HepG2 (cell line): ENCODE results near the gene RASA2. TPM values are rescaled to one million over a fixed set of nuclear protein-coding genes. Genes with fewer than 3 reads are reported as not detected.

Source experiments
- AFF4 ChIP-seq: sonication (generic); formaldehyde crosslinking; IDR thresholded peaks from 2 replicates; pipeline ENCODE4 v1.4.0; 2020; ENCODE audit warnings: missing genetic modification reagents
- CBX1 ChIP-seq: IDR thresholded peaks from one replicate; pipeline ENCODE4 v1.6.1; 2016; ENCODE audit warnings: antibody characterized with exemption, low read depth
- HNRNPH1 ChIP-seq: fragments of 200-400 bp; formaldehyde crosslinking; optimal IDR thresholded peaks from 2 replicates; pipeline ENCODE3; 2017; ENCODE audit warnings: mild to moderate bottlenecking, low read depth, low read length
- HOXA7 ChIP-seq: sonication (generic); formaldehyde crosslinking; IDR thresholded peaks from 2 replicates; pipeline ENCODE4 v1.8.1; 2022; ENCODE audit warnings: mild to moderate bottlenecking, missing genetic modification reagents, moderate library complexity
- LBX2 ChIP-seq: sonication (generic); formaldehyde crosslinking; IDR thresholded peaks from 2 replicates; pipeline ENCODE4 v1.5.0; 2020; ENCODE audit warnings: missing genetic modification reagents, mild to moderate bottlenecking, borderline replicate concordance
- LCORL ChIP-seq, 2 experiments: fragments of 450-650 bp in 1 of 2; sonication (generic) in 1 of 2; formaldehyde crosslinking in 1 of 2; IDR thresholded peaks; 2 replicates each; pipeline versions ENCODE4 v1.5.0 to v1.6.1; 2017 to 2020; ENCODE audit warnings: antibody characterized with exemption in 1 of 2, missing genetic modification reagents in 1 of 2
- MNT ChIP-seq: fragments of 450-650 bp; IDR thresholded peaks from 2 replicates; pipeline ENCODE4 v1.6.1; 2016
- MTF2 ChIP-seq: sonication (generic); formaldehyde crosslinking; IDR thresholded peaks from 2 replicates; pipeline ENCODE4 v1.5.0; 2020; ENCODE audit warnings: missing genetic modification reagents, borderline replicate concordance
- MYC ChIP-seq: sonication (generic); formaldehyde crosslinking; IDR thresholded peaks from 2 replicates; pipeline ENCODE4 v1.9.0; 2021; ENCODE audit warnings: missing genetic modification reagents, borderline replicate concordance
- NFRKB ChIP-seq: fragments of 450-650 bp; IDR thresholded peaks from 2 replicates; pipeline ENCODE4 v1.6.1; 2017
- NRL ChIP-seq: sonication (generic); formaldehyde crosslinking; IDR thresholded peaks from 2 replicates; pipeline ENCODE4 v1.5.0; 2020; ENCODE audit warnings: missing genetic modification reagents, mild to moderate bottlenecking, moderate library complexity, borderline replicate concordance
- STAT5B ChIP-seq: sonication (generic); formaldehyde crosslinking; IDR thresholded peaks from 2 replicates; pipeline ENCODE4 v1.4.0; 2020; ENCODE audit warnings: missing genetic modification reagents
- TAF1 ChIP-seq: sonication (generic); formaldehyde crosslinking; IDR thresholded peaks from 2 replicates; pipeline ENCODE4 v1.4.0; 2020; ENCODE audit warnings: missing genetic modification reagents
- YEATS4 ChIP-seq: sonication (generic); formaldehyde crosslinking; IDR thresholded peaks from 2 replicates; pipeline ENCODE4 v1.4.0; 2020; ENCODE audit warnings: missing genetic modification reagents, borderline replicate concordance
- ZBTB2 ChIP-seq: sonication (generic); formaldehyde crosslinking; IDR thresholded peaks from 2 replicates; pipeline ENCODE4 v1.8.0; 2022; ENCODE audit warnings: low read depth, missing genetic modification reagents
- ZFX ChIP-seq: sonication (generic); formaldehyde crosslinking; IDR thresholded peaks from 2 replicates; pipeline ENCODE4 v1.4.0; 2020; ENCODE audit warnings: mild to moderate bottlenecking, low read depth, missing genetic modification reagents, moderate library complexity
- ZKSCAN1 ChIP-seq: fragments of 150-350 bp; IDR thresholded peaks from 2 replicates; pipeline ENCODE4 v1.6.1; 2014; ENCODE audit warnings: low read length
- ZNF225 ChIP-seq: sonication (generic); formaldehyde crosslinking; IDR thresholded peaks from 2 replicates; pipeline ENCODE4 v1.4.0; 2020; ENCODE audit warnings: mild to moderate bottlenecking, missing genetic modification reagents
- ZNF691 ChIP-seq: sonication (generic); formaldehyde crosslinking; IDR thresholded peaks from 2 replicates; pipeline ENCODE4 v1.4.0; 2020; ENCODE audit warnings: missing genetic modification reagents, low read depth, mild to moderate bottlenecking, borderline replicate concordance
- ZNF766 ChIP-seq: sonication (generic); formaldehyde crosslinking; IDR thresholded peaks from 2 replicates; pipeline ENCODE4 v1.5.0; 2020; ENCODE audit warnings: missing genetic modification reagents, borderline replicate concordance
- polyA plus RNA-seq, 8 experiments: library from polyadenylated mRNA; depleted of rRNA in 3 of 8; stranded (reverse) in 7 of 8; unstranded in 1 of 8; fragments of >200 nt; fragmentation: Illumina TruSeq in 4 of 8; extraction: Trizol in 4 of 8; gene quantifications; 2 replicates each; pipeline versions ENCODE4 v1.2.1 to v1.2.3, GENCODE V29; 2011 to 2016; ENCODE audit warnings: low read depth in 4 of 8, missing spikeins in 1 of 8, mixed read lengths in 1 of 8; ENCODE audit not compliant: insufficient read depth in 1 of 8
- total RNA-seq, 5 experiments: library from RNA; depleted of rRNA; stranded (reverse); fragments of >200 nt; fragmentation: Illumina TruSeq; extraction: Trizol; gene quantifications; 2 replicates each; pipeline ENCODE4 v1.2.3, GENCODE V29; 2016; ENCODE audit warnings: low read depth in 1 of 5

RASA2 gene
- total and polyA plus RNA-seq, 2 of the 13 experiments (the other 11 are each of a cell fraction or from before 2014, with no cell fraction given): 5.4 to 8.5 TPM

- TF ChIP-seq AFF4 (CRISPR knock-in tag): no peak
- 0 out of 2 replicates have a peak, but pooled peaks have one; percentile 34 for TF ChIP-seq ZNF766
- peak; percentile 49; the same call in 1 of the 2 replicates for TF ChIP-seq YEATS4 (CRISPR knock-in tag)
- TF ChIP-seq ZBTB2 (CRISPR knock-in tag): no peak
- no peak for TF ChIP-seq LCORL (IDR thresholded peaks at IDR 0.05)
- TF ChIP-seq LCORL (CRISPR knock-in tag; IDR thresholded peaks at IDR 0.05): peak; percentile 23; the same call in 1 of the 2 replicates
- TF ChIP-seq HNRNPH1: no peak
- no peak for TF ChIP-seq ZKSCAN1
- TF ChIP-seq MYC: peak; percentile 69; the same call in 1 of the 2 replicates
- TF ChIP-seq HOXA7: no peak
- no peak for TF ChIP-seq ZNF691
- 0 out of 2 replicates have a peak, but pooled peaks have one; percentile 66 for TF ChIP-seq ZNF225 (CRISPR knock-in tag)
- no peak for TF ChIP-seq MNT
- no peak; the same call in 1 of the 2 replicates for TF ChIP-seq NRL
- no peak for TF ChIP-seq STAT5B (CRISPR knock-in tag)
- TF ChIP-seq NFRKB: no peak
- no peak for TF ChIP-seq TAF1 (CRISPR knock-in tag)
- TF ChIP-seq MTF2 (CRISPR knock-in tag): peak; percentile 71; the same call in 1 of the 2 replicates
- TF ChIP-seq CBX1: no peak
- TF ChIP-seq LBX2 (CRISPR knock-in tag): 0 out of 2 replicates have a peak, but pooled peaks have one; percentile 61
- TF ChIP-seq ZFX (CRISPR knock-in tag): peak; percentile 26; the same call in 1 of the 2 replicates
Observed at GRCh38 chr3:141659821-141660613, 173.2 kb downstream of the RASA2 start (continued).
